Smooth muscle cell (in vitro differentiated cells): ENCODE data around the gene PRRG2. TPM values are rescaled to one million over a fixed set of nuclear protein-coding genes. Genes with fewer than 3 reads are reported as not detected.

ENCODE experiments used
- DNase-seq: peaks from one replicate; lab custom pipeline; 2025; ENCODE audit not compliant: unreplicated experiment; lab: John Stamatoyannopoulos, UW
- H2AFZ ChIP-seq: fragments of 200-600 bp; sonication (generic); 2 replicates; pipeline ENCODE4 v1.6.0; 2016; ENCODE audit warnings: antibody characterized with exemption, low read depth, mild to moderate bottlenecking
- H3F3A ChIP-seq: fragments of 200-600 bp; sonication (generic); 2 replicates; pipeline ENCODE4 v1.6.0; 2017; ENCODE audit warnings: antibody characterized with exemption, low read depth
- H3K27ac ChIP-seq: fragments of 200-600 bp; sonication (generic); 2 replicates; pipeline ENCODE4 v1.5.1; 2016; ENCODE audit warnings: low read depth, mild to moderate bottlenecking
- H3K27me3 ChIP-seq: fragments of 200-600 bp; sonication (generic); 2 replicates; pipeline ENCODE4 v1.6.1; 2016; ENCODE audit warnings: low read depth, mild to moderate bottlenecking
- H3K36me3 ChIP-seq: fragments of 200-600 bp; sonication (generic); 2 replicates; pipeline ENCODE4 v1.5.1; 2016; ENCODE audit warnings: low read depth
- H3K4me1 ChIP-seq: fragments of 200-600 bp; sonication (generic); 2 replicates; pipeline ENCODE4 v1.5.1; 2016; ENCODE audit warnings: low read depth
- H3K4me2 ChIP-seq: fragments of 200-600 bp; sonication (generic); 2 replicates; pipeline ENCODE4 v1.6.0; 2016; ENCODE audit warnings: mild to moderate bottlenecking
- H3K4me3 ChIP-seq: fragments of 200-600 bp; sonication (generic); 2 replicates; pipeline ENCODE4 v1.5.1; 2016; ENCODE audit warnings: mild to moderate bottlenecking
- H3K79me2 ChIP-seq: fragments of 200-600 bp; sonication (generic); 2 replicates; pipeline ENCODE4 v1.6.0; 2016; ENCODE audit warnings: low read depth, mild to moderate bottlenecking
- H3K9ac ChIP-seq: fragments of 200-600 bp; sonication (generic); 2 replicates; pipeline ENCODE4 v1.6.0; 2016; ENCODE audit warnings: low read depth
- H3K9me3 ChIP-seq: fragments of 200-600 bp; sonication (generic); replicated peaks from 2 replicates; pipeline ENCODE4 v1.5.1; 2016; ENCODE audit warnings: low read depth
- H4K20me1 ChIP-seq: fragments of 200-600 bp; sonication (generic); 2 replicates; pipeline ENCODE4 v1.6.0; 2016; ENCODE audit warnings: low read depth
- WGBS: methylation state at CpG from one replicate; pipeline ENCODE4 v1.1.7; 2016; ENCODE audit warnings: low lambda C conversion rate; 5-methylcytosine and 5-hydroxymethylcytosine counted together
- polyA plus RNA-seq: library from polyadenylated mRNA; unstranded; fragments of >200 nt; fragmentation: Nextera tagmentation; extraction: Ambion mirVana; gene quantifications from 2 replicates; pipeline ENCODE4 v1.2.1, GENCODE V29; 2016
- total RNA-seq: library from RNA; depleted of rRNA; stranded (reverse); fragments of >200 nt; gene quantifications from 2 replicates; pipeline ENCODE4 v1.2.3, GENCODE V29; 2014
- TF ChIP-seq, protein P1 (sequence below): fragments of 200-600 bp; sonication (generic); IDR thresholded peaks from 2 replicates; pipeline ENCODE4 v1.5.1; 2017; ENCODE audit warnings: borderline replicate concordance, mild to moderate bottlenecking, antibody characterized with exemption; ENCODE audit not compliant: insufficient read depth, poor library complexity, severe bottlenecking

Gene PRRG2
- total and polyA plus RNA-seq, 2 experiments from 2014 or later, result 0.24 to 13.5 TPM

DNA sequence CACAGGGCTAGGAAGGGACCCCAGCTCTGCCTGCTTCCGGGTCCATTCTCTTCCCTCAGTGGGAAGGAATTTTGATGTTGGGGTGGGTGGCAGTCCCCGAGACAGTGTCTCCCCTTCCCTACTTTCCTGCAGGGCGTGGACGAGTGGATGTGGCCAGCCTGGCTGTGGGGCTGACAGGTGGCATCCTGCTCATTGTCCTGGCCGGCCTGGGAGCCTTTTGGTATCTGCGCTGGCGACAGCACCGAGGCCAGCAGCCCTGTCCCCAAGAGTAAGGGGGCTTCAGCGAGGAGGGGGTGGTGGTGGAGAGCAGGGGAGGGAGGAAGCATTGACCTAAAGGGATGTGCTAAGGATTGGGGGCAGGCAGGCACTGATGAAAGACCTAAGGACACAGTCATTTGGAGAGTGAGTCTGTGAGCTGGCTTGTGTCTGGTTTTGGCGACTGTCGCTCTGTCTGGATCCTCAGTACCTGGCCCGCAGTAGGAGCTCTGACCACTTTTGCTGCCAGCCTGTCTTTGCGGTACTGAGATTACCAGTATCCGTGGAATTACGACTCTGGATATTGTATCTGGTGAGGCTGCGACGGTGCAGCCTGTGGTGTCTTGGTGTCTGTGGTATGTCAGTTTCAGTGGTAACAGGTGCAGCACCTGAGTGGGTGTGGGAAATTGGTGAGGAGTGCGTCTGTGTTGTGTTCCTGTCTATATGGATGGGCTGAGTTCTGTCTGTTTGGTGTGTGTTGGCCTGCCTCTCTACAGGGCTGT is 7.4 kb downstream of the PRRG2 start:
- H3K27ac ChIP-seq, result no peak overlapping the region
- no peaks in the 10 kb centered on the region for H3K27me3 ChIP-seq
- H3K4me3 ChIP-seq, result no peak overlapping the region
- H2AFZ ChIP-seq, result no peak overlapping the region
- H3K4me2 ChIP-seq, result no peak overlapping the region
- no peak overlapping the region for H3K9ac ChIP-seq
- DNase-seq, result no peak
- peaks cover 14% of the 10 kb centered on the region for H4K20me1 ChIP-seq
- WGBS, result 86% methylated on average over 18 of the region's 18 CpGs
- no peaks in the 10 kb centered on the region for H3K9me3 ChIP-seq
- H3K4me1 ChIP-seq, result no peaks in the 10 kb centered on the region
- TF ChIP-seq, protein P1, sequence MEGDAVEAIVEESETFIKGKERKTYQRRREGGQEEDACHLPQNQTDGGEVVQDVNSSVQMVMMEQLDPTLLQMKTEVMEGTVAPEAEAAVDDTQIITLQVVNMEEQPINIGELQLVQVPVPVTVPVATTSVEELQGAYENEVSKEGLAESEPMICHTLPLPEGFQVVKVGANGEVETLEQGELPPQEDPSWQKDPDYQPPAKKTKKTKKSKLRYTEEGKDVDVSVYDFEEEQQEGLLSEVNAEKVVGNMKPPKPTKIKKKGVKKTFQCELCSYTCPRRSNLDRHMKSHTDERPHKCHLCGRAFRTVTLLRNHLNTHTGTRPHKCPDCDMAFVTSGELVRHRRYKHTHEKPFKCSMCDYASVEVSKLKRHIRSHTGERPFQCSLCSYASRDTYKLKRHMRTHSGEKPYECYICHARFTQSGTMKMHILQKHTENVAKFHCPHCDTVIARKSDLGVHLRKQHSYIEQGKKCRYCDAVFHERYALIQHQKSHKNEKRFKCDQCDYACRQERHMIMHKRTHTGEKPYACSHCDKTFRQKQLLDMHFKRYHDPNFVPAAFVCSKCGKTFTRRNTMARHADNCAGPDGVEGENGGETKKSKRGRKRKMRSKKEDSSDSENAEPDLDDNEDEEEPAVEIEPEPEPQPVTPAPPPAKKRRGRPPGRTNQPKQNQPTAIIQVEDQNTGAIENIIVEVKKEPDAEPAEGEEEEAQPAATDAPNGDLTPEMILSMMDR, result no peak
- H3K79me2 ChIP-seq, result peaks cover 19% of the 10 kb centered on the region
- peaks cover 8% of the 10 kb centered on the region for H3F3A ChIP-seq
- H3K36me3 ChIP-seq, result no peaks in the 10 kb centered on the region

GRCh38 chr19:49589502-49589905 is 8.4 kb downstream of the PRRG2 start:
- no peaks in the 10 kb centered on the region for H3K27me3 ChIP-seq
- peaks cover 24% of the 10 kb centered on the region for H4K20me1 ChIP-seq
- TF ChIP-seq, protein P1, result no peak
- H3K4me1 ChIP-seq, result no peaks in the 10 kb centered on the region
- no peak overlapping the region for H3K27ac ChIP-seq
- no peak for DNase-seq
- H3K9ac ChIP-seq, result no peak overlapping the region
- no peaks in the 10 kb centered on the region for H3K9me3 ChIP-seq
- H3K4me3 ChIP-seq, result peak overlapping the region; percentile 85
- 58% methylated on average over 5 of the region's 5 CpGs for WGBS
- no peak overlapping the region for H2AFZ ChIP-seq
- no peaks in the 10 kb centered on the region for H3K36me3 ChIP-seq
- peak overlapping the region; percentile 95 for H3K4me2 ChIP-seq
- peaks cover 8% of the 10 kb centered on the region for H3F3A ChIP-seq
- H3K79me2 ChIP-seq, result peaks cover 27% of the 10 kb centered on the region

DNA sequence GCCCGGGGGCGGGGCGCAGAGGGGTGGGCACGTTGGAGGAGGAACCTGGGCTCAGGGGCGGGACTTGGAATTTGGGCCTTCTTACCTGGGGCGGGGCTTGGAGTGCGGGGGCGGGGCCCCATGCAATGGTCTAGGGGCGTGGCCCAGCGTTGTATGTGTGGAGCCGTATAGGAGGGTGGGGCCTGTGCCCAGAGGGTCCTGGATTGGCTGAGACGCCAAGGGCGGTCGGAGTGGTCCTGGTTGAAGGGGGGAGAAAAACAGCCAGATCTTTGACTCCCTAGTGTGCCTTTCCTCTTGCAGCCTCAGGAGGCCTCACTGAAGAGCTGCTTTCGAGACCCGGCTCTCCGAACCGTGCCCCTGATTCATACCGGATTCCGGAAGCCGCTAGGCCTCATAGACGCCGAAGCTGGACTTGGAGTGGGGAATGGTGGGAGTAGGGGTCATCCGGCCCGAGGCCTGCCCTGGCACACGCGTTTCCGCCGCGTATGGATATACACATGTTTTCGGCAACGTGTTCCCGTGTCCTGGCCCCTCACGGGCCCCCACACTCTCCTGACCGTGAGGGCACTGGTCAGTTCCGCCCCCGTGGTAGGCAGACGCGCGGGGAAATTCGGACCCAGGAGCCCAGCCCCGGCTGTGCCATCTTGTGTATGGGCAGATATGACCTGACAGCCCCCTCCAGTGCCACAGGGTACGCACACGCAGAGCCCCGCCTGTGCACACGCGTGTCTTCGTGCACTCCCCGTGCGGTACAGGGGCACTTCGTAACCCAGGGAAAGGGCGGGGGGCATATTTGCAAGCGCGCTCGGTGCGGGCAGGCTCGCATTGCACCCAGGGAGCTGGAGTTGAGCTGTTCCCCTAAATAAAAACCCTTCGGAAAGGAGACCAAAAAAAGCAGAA is 9.2 kb downstream of the PRRG2 start:
- Histone ChIP-seq H3K9me3 (no peaks in the 10 kb centered on the region), H4K20me1 (peaks cover 27% of the 10 kb centered on the region), H3K4me2 (peak overlapping the region; percentile 95), H3K4me1 (no peaks in the 10 kb centered on the region), H2AFZ (peak overlapping the region; percentile 9), H3K4me3 (peak overlapping the region; percentile 85), H3K36me3 (no peaks in the 10 kb centered on the region), H3K79me2 (peaks cover 31% of the 10 kb centered on the region), H3K27me3 (no peaks in the 10 kb centered on the region), H3K27ac (peak overlapping the region; percentile 52), H3K9ac (peak overlapping the region; percentile 45), H3F3A (peaks cover 8% of the 10 kb centered on the region)
- peak; percentile 86 for DNase-seq
- TF ChIP-seq, protein P1, result no peak
- WGBS, result 2% methylated on average over 53 of the region's 58 CpGs
